IPS-11a (cell line): ENCODE results near the gene SLC6A4.
"Not testable (repeated sequence)": the region's sequence is repeated elsewhere in the genome, so short reads cannot be mapped to it uniquely, and the experiment has no call there.

Experiments
- H3K4me3 ChIP-seq: one replicate; pipeline ENCODE4 v1.5.1; 2013; ENCODE audit warnings: low read depth, low read length, control low read depth

SLC6A4 gene

DNA sequence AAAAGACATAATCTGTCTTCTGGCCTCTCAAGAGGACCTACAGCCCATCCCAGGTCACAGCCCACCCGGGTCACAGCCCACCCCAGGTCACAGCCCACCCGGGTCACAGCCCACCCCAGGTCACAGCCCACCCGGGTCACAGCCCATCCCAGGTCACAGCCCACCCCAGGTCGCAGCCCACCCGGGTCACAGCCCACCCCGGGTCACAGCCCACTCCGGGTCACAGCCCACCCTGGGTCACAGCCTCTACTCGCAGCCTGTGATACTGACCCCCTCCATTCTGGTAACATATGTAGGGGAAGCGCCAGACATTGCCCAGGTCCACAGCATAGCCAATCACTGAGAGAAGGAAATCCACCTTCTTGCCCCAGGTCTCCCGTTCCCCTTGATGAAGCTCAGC, 14.2 kb downstream of the SLC6A4 start:
- no peak overlapping the region for H3K4me3 ChIP-seq

DNA sequence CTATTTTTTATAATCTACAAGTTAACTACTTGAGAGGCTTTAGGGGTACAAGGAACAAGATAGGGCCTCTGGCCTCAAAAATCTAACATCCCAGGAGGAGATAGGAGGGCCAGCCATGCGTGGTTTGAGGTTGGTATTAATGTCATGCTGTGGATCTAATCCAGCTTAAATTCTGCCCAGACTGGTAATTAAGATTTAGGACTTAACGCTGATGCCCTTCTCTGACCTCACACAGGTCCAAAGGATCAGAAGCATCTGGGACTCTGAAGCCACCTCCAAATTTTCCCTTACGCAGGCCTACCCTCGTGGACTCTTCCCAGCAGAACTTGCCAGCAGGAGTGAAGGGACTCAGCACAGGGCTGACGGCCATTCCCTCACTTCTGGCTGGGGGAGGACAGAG, 15.1 kb downstream of the SLC6A4 start:
- no peak overlapping the region for H3K4me3 ChIP-seq

DNA sequence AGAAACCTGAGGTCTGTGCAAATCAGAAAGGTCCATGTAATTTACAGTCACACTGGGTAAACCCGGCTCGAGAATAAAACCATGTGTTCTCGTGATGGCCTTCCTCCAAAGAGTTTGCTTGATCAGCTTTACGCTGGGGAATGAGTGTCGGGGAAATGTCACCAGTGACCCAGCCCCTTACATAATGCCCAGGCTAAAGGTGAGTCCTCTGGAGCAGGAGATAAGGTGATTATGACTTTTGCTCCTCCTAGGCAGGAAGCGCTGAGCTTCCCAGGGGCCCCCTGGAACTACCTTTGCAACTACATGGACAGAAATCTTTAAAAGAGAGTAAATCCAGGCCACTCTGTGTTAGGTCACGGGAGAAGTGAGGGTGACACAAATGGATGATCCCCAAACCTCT, 15.7 kb downstream of the SLC6A4 start:
- no peak overlapping the region for H3K4me3 ChIP-seq

DNA sequence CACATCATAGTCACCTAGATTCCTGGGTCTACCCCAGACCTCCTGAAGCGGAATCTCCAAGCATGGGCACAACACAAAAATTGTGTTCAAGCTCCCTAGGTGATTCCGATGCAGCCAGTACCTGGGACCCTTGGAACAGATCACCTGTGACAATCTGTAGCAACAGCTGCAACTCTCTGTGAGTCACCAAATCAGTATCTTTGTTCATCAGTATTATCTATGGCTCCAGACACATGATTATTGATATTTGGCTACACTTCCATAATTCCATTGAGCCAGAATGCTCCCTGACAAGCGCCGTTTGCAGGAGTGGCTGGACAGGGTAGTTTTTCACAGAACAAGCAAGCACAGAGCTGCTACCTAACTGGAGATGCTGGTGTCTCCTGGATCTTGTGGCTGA, 16.2 kb downstream of the SLC6A4 start:
- H3K4me3 ChIP-seq: no peak overlapping the region

DNA sequence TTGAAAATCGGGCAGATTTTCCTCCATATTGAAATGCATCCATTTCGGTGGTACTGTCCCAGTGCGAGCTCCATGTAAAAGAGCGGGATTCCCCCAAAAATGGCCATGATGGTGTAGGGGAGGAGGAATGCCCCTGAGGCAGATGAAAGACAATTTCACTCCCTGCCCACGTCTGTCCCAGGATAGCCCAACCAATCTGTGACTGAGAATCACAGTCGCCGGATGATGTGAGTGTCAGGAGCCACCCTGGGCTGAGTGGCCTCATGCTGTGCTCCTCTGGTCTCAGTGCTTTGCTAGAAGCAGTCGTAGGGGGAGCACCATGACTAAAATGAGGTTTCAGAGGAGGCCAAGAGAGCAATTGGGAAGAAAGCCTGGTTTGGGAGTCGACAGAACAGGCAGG, 16.7 kb downstream of the SLC6A4 start:
- no peak overlapping the region for H3K4me3 ChIP-seq

DNA sequence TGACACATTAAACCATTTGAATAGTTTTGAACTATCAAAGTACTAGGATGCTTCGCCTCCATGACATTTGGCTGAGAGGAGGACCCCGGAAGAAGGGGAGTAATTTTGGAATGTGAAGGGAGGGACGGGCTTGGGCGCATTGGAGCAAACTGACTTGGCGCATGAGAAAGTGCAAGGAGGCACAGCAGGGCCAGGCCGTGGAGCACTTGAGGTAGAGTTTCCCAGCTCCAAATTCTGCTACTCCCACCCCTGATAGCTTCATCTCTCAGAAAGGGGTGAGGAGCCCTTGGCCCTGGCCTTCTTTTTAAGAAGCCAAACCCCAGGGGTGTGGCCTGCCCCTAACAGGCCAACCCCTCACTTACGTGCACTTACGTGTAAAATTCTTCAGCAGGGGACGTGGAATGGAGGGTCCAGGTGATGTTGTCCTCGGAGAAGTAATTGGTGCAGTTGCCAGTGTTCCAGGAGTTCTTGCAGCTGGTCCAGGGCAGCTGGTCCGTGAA, 17.7 kb downstream of the SLC6A4 start:
- no peak overlapping the region for H3K4me3 ChIP-seq

DNA sequence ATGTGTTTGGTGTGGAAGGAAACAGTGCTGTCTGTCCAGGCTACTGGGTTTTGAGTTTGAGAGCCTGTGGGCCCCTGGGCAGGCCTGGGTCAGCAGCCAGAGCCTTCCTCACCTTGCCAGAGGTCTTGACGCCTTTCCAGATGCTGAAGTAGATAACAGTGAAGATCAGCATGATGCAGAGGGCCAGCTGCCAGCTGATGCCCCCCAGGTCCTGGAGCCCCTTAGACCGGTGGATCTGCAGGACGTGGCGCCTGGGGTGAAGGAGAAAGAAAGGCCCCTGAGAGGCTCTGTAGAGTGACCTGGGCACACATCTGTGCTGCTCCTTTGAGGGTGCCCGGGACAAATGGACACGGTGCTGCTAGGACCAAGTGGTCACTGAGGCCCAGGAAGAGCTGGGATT, 18.4 kb downstream of the SLC6A4 start:
- no peak overlapping the region for H3K4me3 ChIP-seq

DNA sequence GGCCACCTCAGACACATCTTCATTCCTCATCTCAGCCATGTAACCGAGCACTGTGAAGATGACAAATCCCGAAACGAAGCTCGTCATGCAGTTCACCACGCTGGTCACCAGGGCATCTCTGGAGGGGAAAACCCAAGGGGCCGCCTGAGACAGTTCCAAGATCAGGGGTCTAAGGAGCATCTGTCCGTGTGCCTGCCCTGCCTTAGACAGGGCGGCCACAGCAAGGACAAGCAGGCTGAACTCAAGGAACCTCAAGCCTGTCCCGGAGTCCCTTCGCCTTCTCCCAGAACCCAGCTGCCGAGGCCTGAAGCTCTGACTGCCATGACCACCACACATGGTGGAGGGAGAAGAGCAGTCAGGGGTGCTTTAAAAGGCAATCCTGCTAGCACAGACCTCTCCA, 22.7 kb downstream of the SLC6A4 start:
- H3K4me3 ChIP-seq: no peak overlapping the region

DNA sequence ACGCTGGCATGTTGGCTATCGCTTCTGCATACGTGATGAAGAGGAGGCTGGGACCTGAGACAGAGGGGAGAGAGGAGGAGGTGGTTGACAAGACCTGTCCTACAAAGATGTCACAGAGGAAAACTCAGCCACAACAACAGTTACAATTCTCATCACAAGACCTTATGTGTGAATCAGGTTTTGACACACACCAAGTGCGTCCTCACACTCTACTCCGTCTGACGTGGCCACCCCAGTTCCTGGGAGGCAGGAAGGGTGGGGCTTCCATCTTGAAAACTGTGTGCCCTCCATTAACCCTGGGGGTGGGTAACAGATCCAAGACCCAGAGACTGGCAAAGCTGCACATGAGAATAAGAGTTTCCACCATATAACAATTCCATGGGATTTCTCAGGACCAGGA, 24.1 kb downstream of the SLC6A4 start:
- no peak overlapping the region for H3K4me3 ChIP-seq

DNA sequence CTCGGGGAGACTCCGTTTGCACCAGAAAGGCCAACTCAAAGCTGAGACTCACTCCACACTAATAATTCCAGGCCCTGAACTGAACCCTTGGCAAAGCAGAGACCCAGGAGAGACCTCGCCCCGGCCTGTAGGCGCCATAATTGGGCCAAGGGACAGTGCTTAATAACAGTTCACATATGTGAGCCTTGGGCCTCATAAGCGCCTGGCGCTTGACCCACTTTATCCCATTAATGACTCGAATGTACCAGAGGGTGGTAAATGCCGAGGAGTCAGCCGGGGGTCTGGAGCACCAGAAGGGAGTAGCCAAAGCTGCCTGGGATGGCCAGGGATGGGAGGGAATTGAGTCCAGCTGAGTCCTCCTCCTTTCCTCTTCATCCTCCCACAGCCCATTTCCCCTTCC, 24.6 kb downstream of the SLC6A4 start:
- H3K4me3 ChIP-seq: no peak overlapping the region

DNA sequence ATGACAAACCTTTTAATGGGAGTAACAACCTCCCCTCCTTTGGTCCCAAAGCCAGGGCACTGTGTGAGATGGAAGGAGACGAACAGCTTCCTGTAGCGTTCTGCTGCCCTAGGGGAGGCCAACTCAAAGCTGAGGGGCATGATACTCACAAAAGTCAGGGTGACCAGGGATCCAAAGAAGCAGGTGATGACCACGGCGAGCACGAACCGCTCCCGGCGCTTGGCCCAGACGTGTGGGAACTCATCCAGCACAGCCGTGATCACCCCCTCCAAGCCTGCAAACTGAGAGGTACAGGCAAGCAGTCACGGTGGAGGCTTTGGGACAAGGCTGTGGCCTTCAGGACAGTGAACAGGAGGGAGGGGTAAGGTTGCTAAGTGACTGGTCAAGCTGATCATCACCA, 25.1 kb downstream of the SLC6A4 start:
- H3K4me3 ChIP-seq: no peak overlapping the region

DNA sequence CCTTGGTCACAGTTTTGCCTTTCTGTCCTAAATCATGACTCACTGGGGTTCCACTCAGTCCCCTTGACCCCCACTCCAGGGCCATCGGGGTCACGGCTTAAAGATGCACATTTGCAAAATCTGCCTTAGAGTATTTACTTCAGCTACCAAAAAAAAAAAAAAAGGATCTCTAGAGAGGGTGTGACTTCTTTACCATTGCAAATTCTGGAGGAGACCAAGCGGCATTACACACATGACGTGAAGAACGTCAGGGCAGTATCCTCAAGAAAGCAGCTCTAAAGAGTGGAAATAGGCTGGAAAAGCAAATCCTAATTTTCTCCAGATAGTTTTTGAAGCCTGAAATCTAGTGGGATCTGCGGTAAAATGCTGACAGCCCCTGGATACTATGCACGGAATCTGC, 25.6 kb downstream of the SLC6A4 start:
- no peak overlapping the region for H3K4me3 ChIP-seq

DNA sequence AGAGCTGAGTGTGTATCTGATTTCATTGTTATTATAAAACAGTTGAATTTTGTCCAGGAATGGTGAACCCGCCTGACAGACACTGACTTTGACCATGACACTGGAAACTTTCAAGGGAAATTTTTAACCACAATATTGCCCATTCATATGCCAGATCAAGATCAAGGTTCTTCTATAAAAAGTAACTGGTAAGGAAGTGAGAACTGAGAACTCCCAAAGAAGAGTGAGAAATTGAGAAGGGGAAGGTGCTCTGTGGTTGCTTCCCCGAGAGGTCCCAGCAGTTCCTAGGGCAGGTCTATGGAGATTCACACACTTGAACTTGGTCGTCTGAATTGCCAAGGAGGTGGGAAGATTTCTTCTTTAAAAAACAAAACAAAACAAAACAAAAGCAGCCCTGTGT, 27.3 kb downstream of the SLC6A4 start:
- no peak overlapping the region for H3K4me3 ChIP-seq

DNA sequence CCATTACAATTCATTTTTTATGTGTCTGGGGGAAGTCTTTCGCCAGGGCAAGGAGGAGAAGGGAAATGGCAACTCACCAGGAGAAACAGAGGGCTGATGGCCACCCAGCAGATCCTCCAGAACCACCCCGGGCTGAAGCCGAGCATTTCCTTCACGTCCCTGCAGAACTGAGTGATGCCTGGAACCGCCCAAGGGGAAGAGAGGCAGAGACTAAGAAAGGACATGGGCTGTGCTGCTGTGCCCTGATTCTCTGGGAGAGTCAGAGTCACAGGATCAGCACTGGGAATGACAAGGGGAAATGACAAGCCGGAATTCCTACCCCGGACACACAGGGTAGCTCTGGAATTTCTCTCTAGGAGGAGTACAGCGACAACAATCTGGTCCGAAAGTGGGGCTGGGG, 27.8 kb downstream of the SLC6A4 start:
- no peak overlapping the region for H3K4me3 ChIP-seq

DNA sequence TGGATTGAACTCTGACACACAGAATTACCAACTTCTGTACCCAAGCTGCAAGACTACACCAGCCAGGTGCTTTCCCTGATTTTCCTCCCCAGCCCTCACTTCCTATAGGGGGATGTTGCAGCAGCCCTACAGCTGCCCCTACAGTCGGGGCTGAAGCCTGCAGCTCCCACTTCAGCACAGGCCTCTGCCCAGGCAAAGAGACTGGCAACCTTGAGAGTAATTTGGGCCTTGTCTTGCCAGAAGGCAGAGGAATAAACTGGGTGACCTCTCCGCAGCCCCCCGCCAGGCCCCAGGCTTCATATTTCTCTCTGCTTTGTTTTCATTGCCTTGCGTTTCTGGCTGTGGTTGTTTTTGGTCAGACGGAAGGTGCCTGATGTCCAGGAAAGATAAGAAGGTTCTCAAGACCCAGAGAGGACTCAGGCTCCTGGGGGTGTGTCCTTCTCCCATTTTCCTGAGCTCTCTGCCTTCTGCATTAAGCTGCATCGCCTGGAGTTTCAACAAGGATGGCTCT, 32.0 kb downstream of the SLC6A4 start:
- no peak overlapping the region for H3K4me3 ChIP-seq

DNA sequence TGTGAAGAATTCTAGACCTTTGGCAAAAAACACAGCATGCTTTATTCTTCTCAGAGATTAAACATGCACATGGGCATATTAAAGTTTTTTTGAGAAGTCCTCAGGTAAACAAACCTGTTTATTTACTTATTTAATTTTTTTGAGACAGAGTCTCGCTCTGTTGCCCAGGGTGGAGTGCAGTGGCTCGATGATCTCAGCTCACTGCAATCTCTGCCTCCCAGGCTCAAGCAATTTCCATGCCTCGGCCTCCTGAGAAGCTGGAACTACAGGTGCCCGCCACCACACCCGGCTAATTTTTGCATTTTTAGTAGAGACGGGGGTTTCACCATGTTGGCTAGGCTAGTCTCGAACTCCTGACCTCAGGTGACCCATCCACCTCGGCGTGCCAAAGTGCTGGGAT, 34.8 kb downstream of the SLC6A4 start:
- not testable (repeated sequence) for H3K4me3 ChIP-seq

DNA sequence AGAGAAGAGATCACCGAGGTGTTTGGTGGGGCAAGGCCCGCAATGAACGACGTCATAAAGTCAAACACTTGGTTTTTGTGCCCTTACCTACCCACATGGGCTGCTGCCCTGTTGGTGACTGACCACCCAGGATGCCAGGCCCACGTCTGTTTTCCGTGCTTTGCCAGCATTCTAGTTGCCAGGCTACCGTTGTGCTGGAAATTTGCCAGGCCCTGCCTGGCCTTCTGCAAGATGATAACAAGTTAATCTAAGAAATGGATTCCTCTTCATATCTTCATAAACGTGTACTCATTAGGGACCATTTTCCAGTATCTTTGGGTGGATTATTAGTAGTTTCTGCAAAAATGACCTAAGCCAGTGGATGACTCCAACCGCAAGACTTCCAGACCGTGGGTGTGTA, 35.4 kb downstream of the SLC6A4 start:
- no peak overlapping the region for H3K4me3 ChIP-seq

DNA sequence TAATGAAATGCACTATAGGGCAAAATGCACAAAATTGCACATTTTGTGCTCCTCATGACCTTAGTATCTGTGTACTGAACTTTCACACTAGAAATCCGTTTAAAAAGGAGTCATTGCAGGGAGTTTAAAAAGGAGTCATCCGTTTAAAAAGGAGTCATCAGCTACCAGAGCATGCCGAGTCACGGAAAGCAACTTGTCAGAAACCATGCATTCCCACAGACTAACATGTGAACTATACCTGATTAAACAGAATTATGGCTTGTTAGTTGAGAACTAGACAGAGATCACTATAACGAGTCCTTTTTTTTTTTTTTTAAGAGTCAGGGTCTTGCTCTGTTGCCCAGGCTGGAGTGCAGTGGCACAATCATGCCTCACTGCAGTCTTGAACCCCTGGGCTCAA, 35.9 kb downstream of the SLC6A4 start:
- H3K4me3 ChIP-seq: no peak overlapping the region

DNA sequence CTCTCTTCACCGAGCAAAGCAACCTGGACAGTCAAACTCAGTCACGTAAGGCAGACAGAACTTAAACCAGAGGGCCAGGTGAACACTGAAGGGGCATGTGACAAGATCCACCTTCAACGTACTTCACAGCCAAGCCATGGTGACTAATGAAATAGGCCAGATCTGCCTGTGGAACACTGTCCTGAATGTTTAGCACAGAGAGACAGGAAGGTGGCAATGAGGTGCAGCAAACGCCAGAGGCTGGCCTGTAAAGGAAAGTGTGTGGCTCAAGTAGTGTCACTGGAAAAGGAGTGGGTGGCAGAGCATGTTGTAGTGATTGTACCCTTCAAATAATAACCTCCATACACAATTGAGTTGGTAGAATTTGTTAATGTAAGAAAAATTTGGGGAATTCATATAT, 38.1 kb downstream of the SLC6A4 start:
- H3K4me3 ChIP-seq: no peak overlapping the region

DNA sequence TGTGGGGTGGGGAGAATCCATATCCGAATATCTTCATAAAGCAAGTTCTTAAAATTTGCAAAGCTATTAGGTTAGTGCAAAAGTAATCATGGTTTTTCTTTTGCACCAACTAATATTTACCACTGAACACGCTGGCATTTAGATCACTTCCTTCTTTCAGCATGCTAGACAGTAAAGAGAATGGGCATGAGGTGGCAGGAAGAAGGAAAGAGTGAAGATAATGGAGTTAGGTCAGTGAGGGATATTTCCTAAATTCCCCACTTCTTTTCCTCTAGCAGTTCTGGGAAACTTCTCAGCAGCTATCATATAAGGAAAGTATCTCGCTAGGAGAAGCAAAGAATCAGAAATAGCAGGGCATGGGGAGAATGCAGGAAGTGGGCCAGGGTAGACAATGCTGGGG, 39.0 kb downstream of the SLC6A4 start:
- no peak overlapping the region for H3K4me3 ChIP-seq

DNA sequence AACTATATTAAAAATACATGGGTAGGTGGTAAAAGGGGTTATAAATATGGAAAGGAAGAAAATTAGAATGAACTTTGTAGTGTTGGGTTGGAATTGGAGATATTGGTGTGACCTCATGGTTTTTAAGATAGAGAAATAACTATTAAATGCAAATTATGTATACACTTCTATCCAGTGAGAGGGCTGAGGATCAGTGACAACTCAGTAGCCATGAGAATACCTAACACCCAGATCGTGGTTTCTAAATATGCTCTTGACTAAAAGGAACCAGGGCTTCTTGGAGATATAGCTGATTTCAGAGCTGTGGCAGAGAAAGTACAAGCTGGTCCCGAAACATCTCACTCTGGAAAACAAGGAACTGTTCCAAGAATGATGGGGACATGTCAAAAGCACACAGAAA, 44.4 kb downstream of the SLC6A4 start:
- no peak overlapping the region for H3K4me3 ChIP-seq

DNA sequence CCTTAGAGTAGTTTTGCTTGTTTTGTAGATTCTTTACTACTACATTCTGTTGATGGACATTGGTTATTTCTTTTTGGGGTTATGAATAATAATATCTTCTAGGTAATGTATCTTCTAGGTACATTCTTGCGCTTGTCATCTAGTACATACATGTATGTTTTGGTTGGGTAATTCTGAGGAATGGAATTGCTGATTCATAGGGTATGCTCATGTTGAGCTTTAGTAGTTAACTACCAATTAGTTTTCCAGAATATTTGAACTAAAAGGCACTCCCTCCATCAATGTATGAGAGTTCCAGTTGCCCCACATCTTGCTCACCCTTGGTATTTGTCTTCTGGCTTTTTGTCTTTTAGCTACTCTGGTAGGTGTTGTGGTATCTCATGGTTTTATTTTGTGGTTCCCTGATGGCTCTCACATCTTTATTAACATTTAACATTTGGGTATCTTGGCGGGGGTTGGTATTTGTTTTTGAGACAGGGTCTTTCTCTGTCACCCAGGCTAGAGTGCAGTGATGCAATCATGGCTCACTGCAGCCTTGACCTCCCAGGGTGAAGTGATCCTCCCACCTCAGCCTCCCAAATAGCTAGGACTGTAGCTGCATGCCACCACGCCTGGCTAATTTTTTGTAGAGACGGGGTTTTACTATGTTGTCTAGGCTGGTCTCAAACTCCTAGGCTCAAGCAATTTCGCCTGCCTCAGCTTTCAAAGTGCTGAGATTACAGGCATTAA, 47.1 kb downstream of the SLC6A4 start:
- no peak overlapping the region for H3K4me3 ChIP-seq

DNA sequence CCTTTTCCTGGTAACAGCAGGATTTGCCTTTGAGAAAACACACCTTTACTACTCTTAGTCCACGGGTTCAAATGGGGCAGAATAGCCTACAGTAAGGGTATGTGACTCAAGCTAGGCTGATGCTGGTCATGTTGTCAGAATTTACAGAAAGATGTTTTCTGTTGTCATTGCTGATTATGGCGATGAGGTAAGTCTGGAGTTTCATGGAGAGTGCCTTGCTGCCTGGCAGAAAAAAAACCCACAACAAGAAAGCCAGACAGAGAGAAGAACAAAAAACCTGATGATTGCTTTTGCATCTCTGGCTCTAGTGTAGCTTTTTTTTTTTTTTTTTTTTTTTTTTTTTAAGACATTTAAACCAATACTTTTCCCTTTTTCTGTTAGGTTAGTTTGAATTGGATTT, 47.9 kb downstream of the SLC6A4 start:
- H3K4me3 ChIP-seq: no peak overlapping the region
